ENCODE results near the gene PCLO. TPM values are rescaled to one million over a fixed set of nuclear protein-coding genes. Genes with fewer than 3 reads are reported as not detected.

Gene PCLO
- total RNA-seq, 2 donors from 2014 or later = 3.2 to 4.2 TPM

DNA sequence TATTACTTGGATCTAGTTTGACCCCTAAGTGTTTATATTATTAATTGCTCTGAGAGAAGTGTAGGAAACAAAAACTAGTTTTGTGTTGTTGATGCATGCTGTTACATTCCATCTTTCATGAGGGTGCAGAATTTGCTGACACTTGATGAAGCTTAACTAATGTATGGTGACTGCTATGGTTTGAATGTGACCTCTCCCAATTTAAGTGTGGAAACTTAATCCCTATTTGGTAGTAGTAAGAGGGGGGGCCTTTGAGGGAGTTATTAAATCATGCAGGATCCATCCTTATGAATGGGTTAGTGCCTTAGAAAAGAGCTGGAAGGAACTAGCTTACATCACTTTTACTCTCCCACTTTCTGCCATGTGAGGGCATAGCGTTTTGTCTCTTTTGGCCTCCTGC lies 142.5 kb downstream of the PCLO start:
- Histone ChIP-seq H3K27me3 (ENCODE audit: control insufficient read depth, insufficient read depth, low read length, poor library complexity, severe bottlenecking) (no peaks in the 10 kb centered on the region), H3K4me3 (ENCODE audit: low read length) (no peak overlapping the region), H3K36me3 (ENCODE audit: control insufficient read depth, insufficient read depth, low read length) (no peaks in the 10 kb centered on the region), H3K9me3 (ENCODE audit: control insufficient read depth, low read length) (peaks cover 16% of the 10 kb centered on the region), H3K4me1 (ENCODE audit: control insufficient read depth, insufficient read depth, low read length) (no peaks in the 10 kb centered on the region), H3K9ac (ENCODE audit: extremely low read depth, low read length, poor library complexity, severe bottlenecking) (no peak overlapping the region), H3K27ac (ENCODE audit: low read depth, low read length) (no peak overlapping the region)
- no peak overlapping the region for H3K27ac Mint-ChIP-seq
- no peak overlapping the region for H3K4me3 Mint-ChIP-seq
- TF ChIP-seq, protein P1, sequence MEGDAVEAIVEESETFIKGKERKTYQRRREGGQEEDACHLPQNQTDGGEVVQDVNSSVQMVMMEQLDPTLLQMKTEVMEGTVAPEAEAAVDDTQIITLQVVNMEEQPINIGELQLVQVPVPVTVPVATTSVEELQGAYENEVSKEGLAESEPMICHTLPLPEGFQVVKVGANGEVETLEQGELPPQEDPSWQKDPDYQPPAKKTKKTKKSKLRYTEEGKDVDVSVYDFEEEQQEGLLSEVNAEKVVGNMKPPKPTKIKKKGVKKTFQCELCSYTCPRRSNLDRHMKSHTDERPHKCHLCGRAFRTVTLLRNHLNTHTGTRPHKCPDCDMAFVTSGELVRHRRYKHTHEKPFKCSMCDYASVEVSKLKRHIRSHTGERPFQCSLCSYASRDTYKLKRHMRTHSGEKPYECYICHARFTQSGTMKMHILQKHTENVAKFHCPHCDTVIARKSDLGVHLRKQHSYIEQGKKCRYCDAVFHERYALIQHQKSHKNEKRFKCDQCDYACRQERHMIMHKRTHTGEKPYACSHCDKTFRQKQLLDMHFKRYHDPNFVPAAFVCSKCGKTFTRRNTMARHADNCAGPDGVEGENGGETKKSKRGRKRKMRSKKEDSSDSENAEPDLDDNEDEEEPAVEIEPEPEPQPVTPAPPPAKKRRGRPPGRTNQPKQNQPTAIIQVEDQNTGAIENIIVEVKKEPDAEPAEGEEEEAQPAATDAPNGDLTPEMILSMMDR (conservative IDR thresholded peaks at IDR 0.05) = no peak
- H3K27me3 Mint-ChIP-seq (ENCODE audit: insufficient read depth) = no peaks in the 10 kb centered on the region
- 85 to 89% methylated on average over 1 of the region's 1 CpG for WGBS, 2 experiments (ENCODE audit: insufficient coverage in 1 of 2, insufficient read length in 1 of 2)
- DNase-seq = no peak
- H3K36me3 Mint-ChIP-seq (ENCODE audit: low read depth) = no peaks in the 10 kb centered on the region
- peaks cover 20% of the 10 kb centered on the region for H3K9me3 Mint-ChIP-seq
- no peaks in the 10 kb centered on the region for H3K4me1 Mint-ChIP-seq

DNA sequence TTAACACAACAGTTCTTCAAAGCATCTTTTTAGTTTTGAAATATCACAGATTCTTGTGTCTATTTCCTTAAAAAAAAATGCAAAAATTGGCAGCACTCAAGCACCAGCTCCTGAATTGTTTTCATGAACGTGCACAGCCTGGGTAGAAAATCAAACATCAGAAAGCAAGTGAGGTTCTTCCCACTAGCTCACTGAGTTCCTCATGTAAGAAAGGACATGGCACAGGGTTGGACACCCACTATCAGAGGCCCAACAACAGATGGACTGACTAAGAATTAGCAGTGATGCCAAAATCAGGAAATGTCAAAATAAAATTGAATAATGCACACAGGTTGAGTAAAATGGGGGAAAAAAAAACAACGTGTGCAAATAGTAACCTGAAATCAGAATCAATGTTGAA lies 146.8 kb downstream of the PCLO start:
- Mint-ChIP-seq H3K4me3 (no peak overlapping the region), H3K36me3 (ENCODE audit: low read depth) (no peaks in the 10 kb centered on the region), H3K27ac (no peak overlapping the region), H3K27me3 (ENCODE audit: insufficient read depth) (no peaks in the 10 kb centered on the region), H3K9me3 (peaks cover 4% of the 10 kb centered on the region), H3K4me1 (no peaks in the 10 kb centered on the region)
- Histone ChIP-seq H3K4me1 (ENCODE audit: control insufficient read depth, insufficient read depth, low read length) (no peaks in the 10 kb centered on the region), H3K9ac (ENCODE audit: extremely low read depth, low read length, poor library complexity, severe bottlenecking) (no peak overlapping the region), H3K36me3 (ENCODE audit: control insufficient read depth, insufficient read depth, low read length) (no peaks in the 10 kb centered on the region), H3K9me3 (ENCODE audit: control insufficient read depth, low read length) (peaks cover 4% of the 10 kb centered on the region), H3K27me3 (ENCODE audit: control insufficient read depth, insufficient read depth, low read length, poor library complexity, severe bottlenecking) (no peaks in the 10 kb centered on the region), H3K27ac (ENCODE audit: low read depth, low read length) (no peak overlapping the region), H3K4me3 (ENCODE audit: low read length) (no peak overlapping the region)
- 92 to 100% methylated on average over 1 to 2 of the region's 2 CpGs for WGBS, 2 experiments (ENCODE audit: insufficient coverage in 1 of 2, insufficient read length in 1 of 2)
- no peak for DNase-seq
- TF ChIP-seq, protein P1 (conservative IDR thresholded peaks at IDR 0.05) = no peak

DNA sequence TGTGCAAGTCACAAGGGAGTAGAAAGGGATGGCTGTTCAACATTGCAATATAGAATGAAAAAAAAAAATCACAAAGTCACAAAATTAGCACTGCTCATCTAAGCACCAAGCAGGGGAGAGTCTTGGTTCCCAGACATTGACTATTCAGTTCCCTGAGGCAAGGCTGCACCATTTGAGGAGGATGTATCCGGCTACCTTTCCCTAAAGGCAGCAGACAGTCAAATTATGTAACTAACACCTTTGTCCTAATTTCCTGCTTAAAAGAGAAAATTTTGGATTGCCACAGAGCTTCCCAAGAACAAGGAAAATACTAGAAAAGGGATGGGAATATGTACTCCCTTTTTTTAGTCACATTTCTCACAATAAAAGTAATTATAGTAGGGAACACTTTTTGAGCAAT lies 148.1 kb downstream of the PCLO start:
- no peaks in the 10 kb centered on the region for H3K9me3 Mint-ChIP-seq
- H3K4me1 Mint-ChIP-seq = no peaks in the 10 kb centered on the region

More for the DNA sequence above, 148.1 kb downstream of the PCLO start:
- DNase-seq = no peak
- H3K36me3 ChIP-seq (ENCODE audit: control insufficient read depth, insufficient read depth, low read length) = no peaks in the 10 kb centered on the region
- no peak overlapping the region for H3K9ac ChIP-seq (ENCODE audit: extremely low read depth, low read length, poor library complexity, severe bottlenecking)
- TF ChIP-seq, protein P1 (conservative IDR thresholded peaks at IDR 0.05) = no peak
- no peak overlapping the region for H3K4me3 ChIP-seq (ENCODE audit: low read length)
- Mint-ChIP-seq H3K4me3 (no peak overlapping the region), H3K27ac (peak overlapping the region; percentile 1), H3K27me3 (ENCODE audit: insufficient read depth) (no peaks in the 10 kb centered on the region), H3K36me3 (ENCODE audit: low read depth) (no peaks in the 10 kb centered on the region)
- H3K9me3 ChIP-seq (ENCODE audit: control insufficient read depth, low read length) = no peaks in the 10 kb centered on the region
- 89% methylated on average over 1 of the region's 1 CpG; no CpG with 5 or more reads in 1 of the 2 experiments for WGBS, 2 experiments (ENCODE audit: insufficient coverage in 1 of 2, insufficient read length in 1 of 2)
- H3K27me3 ChIP-seq (ENCODE audit: control insufficient read depth, insufficient read depth, low read length, poor library complexity, severe bottlenecking) = no peaks in the 10 kb centered on the region
- H3K27ac ChIP-seq (ENCODE audit: low read depth, low read length) = no peak overlapping the region
- H3K4me1 ChIP-seq (ENCODE audit: control insufficient read depth, insufficient read depth, low read length) = no peaks in the 10 kb centered on the region
